CD14-positive monocyte (primary cell): ENCODE data around the gene KLF6. TPM values are rescaled to one million over a fixed set of nuclear protein-coding genes. Genes with fewer than 3 reads are reported as not detected.

Experiments
- DNase-seq, 3 donors: peaks; one replicate each; pipeline ENCODE4 v3.0.0-alpha.2; 2011 to 2022
- H2AFZ ChIP-seq: 2 replicates; pipeline ENCODE4 v1.6.0; 2012; ENCODE audit warnings: mild to moderate bottlenecking, low read depth, low read length, inconsistent platforms; ENCODE audit not compliant: insufficient read depth, poor library complexity, severe bottlenecking
- H3K27ac ChIP-seq, 2 donors: 1 replicate in 1 of 2; 2 replicates in 1 of 2; pipeline ENCODE4 v1.5.1; 2012 to 2013; ENCODE audit warnings: low read length in 2 of 2, control low read depth in 1 of 2, inconsistent platforms in 1 of 2, low read depth in 1 of 2, mild to moderate bottlenecking in 1 of 2
- H3K27me3 ChIP-seq, 2 donors: one replicate each; pipeline versions ENCODE4 v1.6.0 to v1.6.1; 2011 to 2013; ENCODE audit warnings: low read length in 2 of 2; ENCODE audit not compliant: control insufficient read depth in 2 of 2, insufficient read depth in 2 of 2
- H3K36me3 ChIP-seq, 2 donors: replicated peaks in 1 of 2; 1 replicate in 1 of 2; 2 replicates in 1 of 2; pipeline versions ENCODE4 v1.5.1 to v1.6.1; 2012 to 2013; ENCODE audit warnings: low read length in 2 of 2, control low read depth in 1 of 2, inconsistent platforms in 1 of 2, mild to moderate bottlenecking in 1 of 2; ENCODE audit not compliant: insufficient read depth in 2 of 2, control insufficient read depth in 1 of 2
- H3K4me1 ChIP-seq, 2 donors: 1 replicate in 1 of 2; 2 replicates in 1 of 2; pipeline versions ENCODE4 v1.5.1 to v1.6.1; 2012 to 2013; ENCODE audit warnings: low read length in 2 of 2, control low read depth in 1 of 2, inconsistent platforms in 1 of 2, mild to moderate bottlenecking in 1 of 2, moderate library complexity in 1 of 2; ENCODE audit not compliant: insufficient read depth in 2 of 2, control insufficient read depth in 1 of 2
- H3K4me2 ChIP-seq: replicated peaks from 2 replicates; pipeline ENCODE3; 2012; ENCODE audit warnings: low read length, moderate library complexity, mild to moderate bottlenecking; ENCODE audit not compliant: poor library complexity, severe bottlenecking; ENCODE audit errors: extremely low read depth
- H3K4me3 ChIP-seq, 3 experiments: fragments of 200-600 bp in 1 of 3; sonication (generic) in 1 of 3; replicated peaks in 1 of 3; 1 replicate in 2 of 3; 2 replicates in 1 of 3; pipeline ENCODE4 v1.5.1; 2011 to 2013; ENCODE audit warnings: low read length in 3 of 3, mild to moderate bottlenecking in 3 of 3, control low read depth in 2 of 3, low read depth in 2 of 3, inconsistent platforms in 1 of 3, moderate library complexity in 1 of 3
- H3K79me2 ChIP-seq: 2 replicates; pipeline ENCODE4 v1.6.0; 2012; ENCODE audit warnings: mild to moderate bottlenecking, control low read depth, inconsistent platforms, low read length, moderate library complexity; ENCODE audit not compliant: insufficient read depth
- H3K9ac ChIP-seq: 2 replicates; pipeline ENCODE4 v1.6.0; 2017; ENCODE audit warnings: low read length, mild to moderate bottlenecking; ENCODE audit not compliant: insufficient read depth, poor library complexity, severe bottlenecking
- H3K9me3 ChIP-seq, 2 donors: replicated peaks in 1 of 2; 1 replicate in 1 of 2; 2 replicates in 1 of 2; pipeline versions ENCODE4 v1.5.1 to v1.6.1; 2012 to 2013; ENCODE audit warnings: low read length in 2 of 2, control low read depth in 1 of 2; ENCODE audit not compliant: control insufficient read depth in 1 of 2, insufficient read depth in 1 of 2
- H4K20me1 ChIP-seq: 2 replicates; pipeline ENCODE4 v1.6.0; 2012; ENCODE audit warnings: mild to moderate bottlenecking, low read length, control low read depth, moderate library complexity; ENCODE audit not compliant: insufficient read depth
- H3K27ac Mint-ChIP-seq, 7 donors: one replicate each; pipeline ENCODE4 v1.8.0; 2020; ENCODE audit warnings: mild to moderate bottlenecking in 7 of 7, mixed read lengths in 7 of 7, moderate library complexity in 6 of 7, inconsistent platforms in 2 of 7
- H3K27me3 Mint-ChIP-seq, 3 donors: one replicate each; pipeline ENCODE4 v1.8.0; 2021 to 2022; ENCODE audit warnings: low read depth in 3 of 3, mild to moderate bottlenecking in 3 of 3, mixed read lengths in 3 of 3, moderate library complexity in 3 of 3, inconsistent platforms in 1 of 3
- H3K36me3 Mint-ChIP-seq, 2 donors: one replicate each; pipeline ENCODE4 v1.8.0; 2020; ENCODE audit warnings: mixed read lengths in 2 of 2, inconsistent platforms in 1 of 2, mild to moderate bottlenecking in 1 of 2
- H3K4me1 Mint-ChIP-seq: one replicate; pipeline ENCODE4 v1.8.0; 2020; ENCODE audit warnings: mild to moderate bottlenecking, mixed read lengths
- H3K4me3 Mint-ChIP-seq, 2 donors: one replicate each; pipeline ENCODE4 v1.8.0; 2020; ENCODE audit warnings: mild to moderate bottlenecking in 2 of 2, mixed read lengths in 2 of 2, moderate library complexity in 1 of 2
- H3K9me3 Mint-ChIP-seq, 7 donors: one replicate each; pipeline ENCODE4 v1.8.0; 2020 to 2022; ENCODE audit warnings: mixed read lengths in 7 of 7, mild to moderate bottlenecking in 6 of 7, moderate library complexity in 6 of 7, inconsistent platforms in 2 of 7
- CTCF ChIP-seq: fragments of 200-600 bp; IDR thresholded peaks from one replicate; pipeline ENCODE4 v1.8.0; 2022; ENCODE audit warnings: antibody characterized with exemption, mild to moderate bottlenecking
- WGBS: methylation state at CpG from one replicate; pipeline ENCODE4 v1.1.5; 2013; ENCODE audit warnings: missing lambda C conversion rate; ENCODE audit not compliant: insufficient coverage; 5-methylcytosine and 5-hydroxymethylcytosine counted together
- intact Hi-C, 2 donors: fragments of 100-400 bp; cut with micrococcal nuclease; formaldehyde crosslinking; loops; one replicate each; pipeline versions ENCODE4 v1.15.0 to v1.15.1; 2023
- polyA plus RNA-seq, 3 donors: library from polyadenylated mRNA; depleted of rRNA in 1 of 3; unstranded in 2 of 3; stranded (reverse) in 1 of 3; fragments of 300-500 nt in 2 of 3; fragments of >200 nt in 1 of 3; fragmentation: Illumina TruSeq in 2 of 3; gene quantifications; 1 replicate in 2 of 3; 2 replicates in 1 of 3; pipeline ENCODE4 v1.2.3, GENCODE V29; 2012 to 2021

Gene KLF6
- polyA plus RNA-seq, 3 donors = 436 to 510 (median 499) TPM

DNA sequence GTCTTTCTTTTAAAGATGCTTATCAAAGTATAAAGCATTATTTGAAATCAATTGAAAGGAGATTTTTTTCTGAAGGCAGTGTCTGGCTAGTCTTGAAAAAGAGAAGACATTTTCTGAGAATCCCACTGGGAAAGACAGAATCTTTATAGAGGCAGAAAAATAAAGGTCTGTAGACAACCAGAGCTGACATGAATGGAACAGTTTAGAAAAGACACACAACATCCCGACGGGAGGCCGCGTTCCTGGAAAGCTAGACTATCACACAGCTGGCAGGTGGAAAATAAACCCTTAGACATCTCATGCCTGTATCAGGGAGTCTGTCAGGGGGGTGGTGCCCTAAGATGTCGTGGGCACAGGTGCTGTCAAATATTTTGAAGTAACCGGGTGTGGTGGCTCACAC lies 48.0 kb upstream of the KLF6 start:
- H3K4me3 Mint-ChIP-seq = no peak overlapping the region
- Histone ChIP-seq H3K27ac (no peak overlapping the region), H3K79me2 (no peaks in the 10 kb centered on the region), H3K4me2 (no peak overlapping the region), H3K4me3 (no peak overlapping the region), H3K36me3 (no peaks in the 10 kb centered on the region), H2AFZ (no peak overlapping the region), H3K9me3 (no peaks in the 10 kb centered on the region), H3K9ac (no peak overlapping the region), H3K27me3 (no peaks in the 10 kb centered on the region), H3K4me1 (peaks cover 34 to 45% of the 10 kb centered on the region in 2 donors), H4K20me1 (no peaks in the 10 kb centered on the region)
- intact Hi-C loops = no loop called here
- no peak for DNase-seq
- no peak overlapping the region for H3K27ac Mint-ChIP-seq
- H3K27me3 Mint-ChIP-seq = peaks cover 0 to 2% (median 0%) of the 10 kb centered on the region in 3 donors
- WGBS = 94% methylated on average over 2 of the region's 6 CpGs
- H3K9me3 Mint-ChIP-seq = no peaks in the 10 kb centered on the region
- TF ChIP-seq CTCF = no peak
- H3K36me3 Mint-ChIP-seq = no peaks in the 10 kb centered on the region
- H3K4me1 Mint-ChIP-seq = peaks cover 44% of the 10 kb centered on the region

DNA sequence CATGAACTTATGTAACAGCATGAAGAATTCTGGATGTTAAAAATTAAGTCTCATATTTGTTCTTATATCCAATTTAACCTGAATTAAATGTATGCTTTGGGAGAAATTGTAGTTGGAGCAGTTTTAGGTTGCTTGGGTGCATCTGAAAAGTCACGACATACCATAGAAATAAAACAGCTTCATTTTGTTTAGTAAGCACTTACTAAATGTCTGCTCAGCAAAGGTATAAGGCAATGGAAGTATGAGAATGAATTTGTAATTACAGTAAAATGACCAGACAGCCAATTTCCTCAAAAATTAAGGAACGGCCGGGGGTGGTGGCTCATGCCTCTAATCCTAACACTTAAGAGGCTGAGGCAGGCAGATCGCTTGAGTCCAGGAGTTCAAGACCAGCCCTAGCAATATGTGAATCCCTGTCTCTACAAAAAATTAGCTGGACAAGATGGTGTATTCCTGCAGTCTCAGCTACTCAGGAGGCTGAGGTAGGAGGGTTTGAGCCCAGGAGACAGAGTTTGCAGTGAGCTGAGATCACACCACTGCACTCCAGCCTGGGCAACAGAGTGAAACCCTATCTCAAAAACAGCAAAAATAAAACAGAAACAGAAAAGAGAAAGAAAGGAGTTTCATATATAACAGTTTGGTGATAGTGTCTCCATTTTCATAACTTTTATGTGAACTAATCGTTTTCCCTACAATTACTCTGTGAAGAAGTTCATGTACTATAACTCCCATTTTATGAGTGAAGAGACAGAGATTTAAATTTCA lies 47.2 kb upstream of the KLF6 start:
- peak overlapping the region in 6 of 7 donors; percentile 35 to 64 (median 52) for H3K27ac Mint-ChIP-seq
- H3K36me3 Mint-ChIP-seq = no peaks in the 10 kb centered on the region
- Histone ChIP-seq H3K9me3 (no peaks in the 10 kb centered on the region), H3K4me2 (no peak overlapping the region), H3K79me2 (no peaks in the 10 kb centered on the region), H4K20me1 (no peaks in the 10 kb centered on the region), H3K9ac (no peak overlapping the region), H3K27me3 (no peaks in the 10 kb centered on the region), H3K27ac (no peak overlapping the region), H3K4me3 (no peak overlapping the region), H2AFZ (no peak overlapping the region), H3K4me1 (peaks cover 34 to 45% of the 10 kb centered on the region in 2 donors), H3K36me3 (no peaks in the 10 kb centered on the region)
- H3K4me3 Mint-ChIP-seq = no peak overlapping the region
- no peak for DNase-seq
- 100% methylated on average over 1 of the region's 5 CpGs for WGBS
- intact Hi-C loops = no loop called here
- peaks cover 44% of the 10 kb centered on the region for H3K4me1 Mint-ChIP-seq
- no peaks in the 10 kb centered on the region for H3K9me3 Mint-ChIP-seq
- H3K27me3 Mint-ChIP-seq = peaks cover 0 to 2% (median 1%) of the 10 kb centered on the region in 3 donors
- no peak for TF ChIP-seq CTCF
